ENCODE data around the gene MYO1E.

MYO1E gene

GRCh38 chr15:59227021-59227420 is 145.7 kb downstream of the MYO1E start:
- TF ChIP-seq CTCF (IDR thresholded peaks at IDR 0.05; ENCODE audit: insufficient read depth, low read depth, low read length, missing control alignments) = no peak
- no peak for DNase-seq (ENCODE audit: low read depth)
- no peak overlapping the region for H3K4me3 ChIP-seq (ENCODE audit: low read length)

GRCh38 chr15:59224474-59224873 is 148.2 kb downstream of the MYO1E start:
- no peak overlapping the region for H3K4me3 ChIP-seq (ENCODE audit: low read length)
- no peak for DNase-seq (ENCODE audit: low read depth)
- TF ChIP-seq CTCF (IDR thresholded peaks at IDR 0.05; ENCODE audit: insufficient read depth, low read depth, low read length, missing control alignments) = no peak

GRCh38 chr15:59223736-59224135 is 148.9 kb downstream of the MYO1E start:
- H3K4me3 ChIP-seq (ENCODE audit: low read length) = no peak overlapping the region
- DNase-seq (ENCODE audit: low read depth) = no peak
- no peak for TF ChIP-seq CTCF (IDR thresholded peaks at IDR 0.05; ENCODE audit: insufficient read depth, low read depth, low read length, missing control alignments)

GRCh38 chr15:59222906-59223550 is 149.6 kb downstream of the MYO1E start:
- no peak for DNase-seq (ENCODE audit: low read depth)
- H3K4me3 ChIP-seq (ENCODE audit: low read length) = no peak overlapping the region
- TF ChIP-seq CTCF (IDR thresholded peaks at IDR 0.05; ENCODE audit: insufficient read depth, low read depth, low read length, missing control alignments) = no peak

- no peak for DNase-seq (ENCODE audit: low read depth)
- no peak for TF ChIP-seq CTCF (IDR thresholded peaks at IDR 0.05; ENCODE audit: insufficient read depth, low read depth, low read length, missing control alignments)
- no peak overlapping the region for H3K4me3 ChIP-seq (ENCODE audit: low read length)
Measured at GRCh38 chr15:59221511-59222505, 150.9 kb downstream of the MYO1E start.

GRCh38 chr15:59218710-59219109 is 154.0 kb downstream of the MYO1E start:
- no peak overlapping the region for H3K4me3 ChIP-seq (ENCODE audit: low read length)
- DNase-seq (ENCODE audit: low read depth) = no peak
- no peak for TF ChIP-seq CTCF (IDR thresholded peaks at IDR 0.05; ENCODE audit: insufficient read depth, low read depth, low read length, missing control alignments)

Measured in epithelial cell of esophagus (primary cell).